ENCODE results near the gene ACSM6. TPM values are rescaled to one million over a fixed set of nuclear protein-coding genes. Genes with fewer than 3 reads are reported as not detected.
A peak's percentile ranks its signal among the peaks of the same experiment; 100 is the strongest.

ACSM6 gene
- total and polyA plus RNA-seq, 5 donors from 2014 or later = not detected

- Mint-ChIP-seq H3K36me3 (no peaks in the 10 kb centered on the region), H3K27me3 (peaks cover 10% of the 10 kb centered on the region), H3K4me3 (no peak overlapping the region), H3K4me1 (peaks cover 0 to 6% (median 1%) of the 10 kb centered on the region in 4 donors), H3K27ac (no peak overlapping the region), H3K9me3 (no peaks in the 10 kb centered on the region)
- Histone ChIP-seq H3K27me3 (ENCODE audit: control insufficient read depth, insufficient read depth, low read length) (no peaks in the 10 kb centered on the region), H3K4me3 (ENCODE audit: low read depth, low read length) (no peak overlapping the region), H3K27ac (ENCODE audit: insufficient read depth, low read length, poor library complexity, severe bottlenecking) (no peak overlapping the region), H3K4me1 (ENCODE audit: control insufficient read depth, insufficient read depth, low read length, poor library complexity, severe bottlenecking) (no peaks in the 10 kb centered on the region), H3K9me3 (ENCODE audit: control insufficient read depth in 2 of 2, low read length in 2 of 2) (no peaks in the 10 kb centered on the region), H3K36me3 (ENCODE audit: control insufficient read depth, insufficient read depth, low read length) (no peaks in the 10 kb centered on the region)
- ATAC-seq (ENCODE audit: low read depth in 2 of 2) = no peak
- no peak for DNase-seq
Measured at GRCh38 chr10:95241533-95241932, 47.5 kb downstream of the ACSM6 start.

DNA sequence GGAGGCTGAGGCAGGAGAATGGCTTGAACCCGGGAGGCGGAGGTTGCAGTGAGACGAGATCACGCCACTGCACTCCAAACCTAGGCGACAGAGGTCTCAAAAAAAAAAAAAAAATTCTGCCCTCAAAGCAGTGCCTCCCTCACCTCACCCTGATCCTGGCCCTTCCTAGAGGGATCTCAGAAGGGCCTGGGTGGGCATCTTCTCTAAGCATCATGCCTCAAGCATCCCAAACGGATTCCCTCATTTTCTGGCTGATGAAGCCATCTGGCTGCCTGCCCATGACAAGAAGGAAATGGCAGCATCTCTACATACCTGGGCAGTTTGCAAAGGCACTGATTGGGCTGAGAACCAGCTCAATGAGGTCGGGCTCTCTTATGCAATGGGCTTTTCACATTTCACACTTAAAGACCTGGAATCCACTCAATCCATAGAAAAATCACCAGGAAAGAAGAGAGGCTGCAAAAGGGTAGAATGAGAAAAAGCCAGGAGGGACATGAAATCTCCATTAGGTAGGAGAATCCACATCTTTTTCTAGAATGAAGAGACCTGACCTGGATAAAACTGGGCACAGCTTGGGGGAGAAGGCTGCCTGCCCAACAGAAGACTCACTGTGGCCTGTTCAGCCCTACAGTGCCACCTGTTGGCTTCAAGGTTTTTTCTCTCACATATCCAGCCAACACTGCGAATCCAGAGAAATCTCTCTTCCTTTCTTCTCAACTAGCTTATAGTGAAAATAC, 48.7 kb downstream of the ACSM6 start:
- H3K36me3 Mint-ChIP-seq = no peaks in the 10 kb centered on the region
- peaks cover 10% of the 10 kb centered on the region for H3K27me3 Mint-ChIP-seq
- Histone ChIP-seq H3K36me3 (ENCODE audit: control insufficient read depth, insufficient read depth, low read length) (no peaks in the 10 kb centered on the region), H3K4me1 (ENCODE audit: control insufficient read depth, insufficient read depth, low read length, poor library complexity, severe bottlenecking) (no peaks in the 10 kb centered on the region), H3K9me3 (ENCODE audit: control insufficient read depth in 2 of 2, low read length in 2 of 2) (no peaks in the 10 kb centered on the region), H3K27me3 (ENCODE audit: control insufficient read depth, insufficient read depth, low read length) (no peaks in the 10 kb centered on the region), H3K4me3 (ENCODE audit: low read depth, low read length) (no peak overlapping the region), H3K27ac (ENCODE audit: insufficient read depth, low read length, poor library complexity, severe bottlenecking) (no peak overlapping the region)
- H3K27ac Mint-ChIP-seq = no peak overlapping the region
- ATAC-seq (ENCODE audit: low read depth in 2 of 2) = no peak
- H3K4me1 Mint-ChIP-seq = no peaks in the 10 kb centered on the region
- no peak overlapping the region for H3K4me3 Mint-ChIP-seq
- H3K9me3 Mint-ChIP-seq = no peaks in the 10 kb centered on the region
- peak in 1 of 3 donors; percentile 47 for DNase-seq

- Histone ChIP-seq H3K27me3 (ENCODE audit: control insufficient read depth, insufficient read depth, low read length) (no peaks in the 10 kb centered on the region), H3K36me3 (ENCODE audit: control insufficient read depth, insufficient read depth, low read length) (no peaks in the 10 kb centered on the region), H3K4me3 (ENCODE audit: low read depth, low read length) (no peak overlapping the region), H3K4me1 (ENCODE audit: control insufficient read depth, insufficient read depth, low read length, poor library complexity, severe bottlenecking) (no peaks in the 10 kb centered on the region), H3K9me3 (ENCODE audit: control insufficient read depth in 2 of 2, low read length in 2 of 2) (no peaks in the 10 kb centered on the region), H3K27ac (ENCODE audit: insufficient read depth, low read length, poor library complexity, severe bottlenecking) (no peak overlapping the region)
- H3K4me1 Mint-ChIP-seq = no peaks in the 10 kb centered on the region
- H3K27me3 Mint-ChIP-seq = peaks cover 10% of the 10 kb centered on the region
- no peak for ATAC-seq (ENCODE audit: low read depth in 2 of 2)
- no peak overlapping the region for H3K27ac Mint-ChIP-seq
- H3K36me3 Mint-ChIP-seq = no peaks in the 10 kb centered on the region
- DNase-seq = no peak
- H3K9me3 Mint-ChIP-seq = no peaks in the 10 kb centered on the region
- no peak overlapping the region for H3K4me3 Mint-ChIP-seq
Measured at GRCh38 chr10:95243318-95243617, 49.2 kb downstream of the ACSM6 start.

- no peaks in the 10 kb centered on the region for H3K9me3 Mint-ChIP-seq
- Histone ChIP-seq H3K27me3 (ENCODE audit: control insufficient read depth, insufficient read depth, low read length) (no peaks in the 10 kb centered on the region), H3K4me3 (ENCODE audit: low read depth, low read length) (no peak overlapping the region), H3K4me1 (ENCODE audit: control insufficient read depth, insufficient read depth, low read length, poor library complexity, severe bottlenecking) (no peaks in the 10 kb centered on the region), H3K36me3 (ENCODE audit: control insufficient read depth, insufficient read depth, low read length) (no peaks in the 10 kb centered on the region), H3K9me3 (ENCODE audit: control insufficient read depth in 2 of 2, low read length in 2 of 2) (no peaks in the 10 kb centered on the region), H3K27ac (ENCODE audit: insufficient read depth, low read length, poor library complexity, severe bottlenecking) (no peak overlapping the region)
- no peak for ATAC-seq (ENCODE audit: low read depth in 2 of 2)
- H3K36me3 Mint-ChIP-seq = no peaks in the 10 kb centered on the region
- H3K27ac Mint-ChIP-seq = no peak overlapping the region
- H3K4me3 Mint-ChIP-seq = no peak overlapping the region
- no peak for DNase-seq
- H3K27me3 Mint-ChIP-seq = peaks cover 8% of the 10 kb centered on the region
- H3K4me1 Mint-ChIP-seq = no peaks in the 10 kb centered on the region
Measured at GRCh38 chr10:95244152-95244551, 50.1 kb downstream of the ACSM6 start.

GRCh38 chr10:95245425-95246055, 51.5 kb downstream of the ACSM6 start:
- H3K4me1 ChIP-seq (ENCODE audit: control insufficient read depth, insufficient read depth, low read length, poor library complexity, severe bottlenecking) = no peaks in the 10 kb centered on the region
- no peaks in the 10 kb centered on the region for H3K9me3 ChIP-seq (ENCODE audit: control insufficient read depth in 2 of 2, low read length in 2 of 2)
- Mint-ChIP-seq H3K9me3 (peaks cover 0 to 2% (median 0%) of the 10 kb centered on the region in 7 donors), H3K36me3 (no peaks in the 10 kb centered on the region), H3K27me3 (peaks cover 12% of the 10 kb centered on the region), H3K4me1 (no peaks in the 10 kb centered on the region), H3K27ac (no peak overlapping the region), H3K4me3 (no peak overlapping the region)
- ATAC-seq (ENCODE audit: low read depth in 2 of 2) (no peak), DNase-seq (no peak)
- no peaks in the 10 kb centered on the region for H3K36me3 ChIP-seq (ENCODE audit: control insufficient read depth, insufficient read depth, low read length)
- H3K27me3 ChIP-seq (ENCODE audit: control insufficient read depth, insufficient read depth, low read length) = no peaks in the 10 kb centered on the region
- no peak overlapping the region for H3K4me3 ChIP-seq (ENCODE audit: low read depth, low read length)
- H3K27ac ChIP-seq (ENCODE audit: insufficient read depth, low read length, poor library complexity, severe bottlenecking) = no peak overlapping the region

GRCh38 chr10:95246582-95247051, 52.6 kb downstream of the ACSM6 start:
- H3K36me3 Mint-ChIP-seq = no peaks in the 10 kb centered on the region
- H3K27me3 Mint-ChIP-seq = peaks cover 21% of the 10 kb centered on the region
- H3K4me1 ChIP-seq (ENCODE audit: control insufficient read depth, insufficient read depth, low read length, poor library complexity, severe bottlenecking) = no peaks in the 10 kb centered on the region
- no peaks in the 10 kb centered on the region for H3K27me3 ChIP-seq (ENCODE audit: control insufficient read depth, insufficient read depth, low read length)
- no peaks in the 10 kb centered on the region for H3K4me1 Mint-ChIP-seq
- no peak overlapping the region for H3K27ac ChIP-seq (ENCODE audit: insufficient read depth, low read length, poor library complexity, severe bottlenecking)
- H3K36me3 ChIP-seq (ENCODE audit: control insufficient read depth, insufficient read depth, low read length) = no peaks in the 10 kb centered on the region
- no peak overlapping the region for H3K4me3 ChIP-seq (ENCODE audit: low read depth, low read length)
- peak in 2 of 3 donors; percentile 16 to 73 for DNase-seq
- peaks cover 0 to 2% (median 0%) of the 10 kb centered on the region in 7 donors for H3K9me3 Mint-ChIP-seq
- no peaks in the 10 kb centered on the region for H3K9me3 ChIP-seq (ENCODE audit: control insufficient read depth in 2 of 2, low read length in 2 of 2)
- H3K4me3 Mint-ChIP-seq = no peak overlapping the region
- H3K27ac Mint-ChIP-seq = no peak overlapping the region
- ATAC-seq (ENCODE audit: low read depth in 2 of 2) = peak in 1 of 2 donors; percentile 29

GRCh38 chr10:95247200-95247880, 53.3 kb downstream of the ACSM6 start:
- H3K4me3 ChIP-seq (ENCODE audit: low read depth, low read length) = no peak overlapping the region
- no peaks in the 10 kb centered on the region for H3K36me3 Mint-ChIP-seq
- no peaks in the 10 kb centered on the region for H3K36me3 ChIP-seq (ENCODE audit: control insufficient read depth, insufficient read depth, low read length)
- H3K9me3 ChIP-seq (ENCODE audit: control insufficient read depth in 2 of 2, low read length in 2 of 2) = no peaks in the 10 kb centered on the region
- peaks cover 23% of the 10 kb centered on the region for H3K27me3 Mint-ChIP-seq
- no peak for DNase-seq
- ATAC-seq (ENCODE audit: low read depth in 2 of 2) = no peak
- H3K4me1 ChIP-seq (ENCODE audit: control insufficient read depth, insufficient read depth, low read length, poor library complexity, severe bottlenecking) = no peaks in the 10 kb centered on the region
- no peaks in the 10 kb centered on the region for H3K27me3 ChIP-seq (ENCODE audit: control insufficient read depth, insufficient read depth, low read length)
- H3K4me3 Mint-ChIP-seq = no peak overlapping the region
- no peak overlapping the region for H3K27ac ChIP-seq (ENCODE audit: insufficient read depth, low read length, poor library complexity, severe bottlenecking)
- no peak overlapping the region for H3K27ac Mint-ChIP-seq
- H3K9me3 Mint-ChIP-seq = peaks cover 0 to 2% (median 0%) of the 10 kb centered on the region in 7 donors
- no peaks in the 10 kb centered on the region for H3K4me1 Mint-ChIP-seq

Measured in CD4-positive, CD25-positive, alpha-beta regulatory T cell (primary cell).